HG02571 (cell line): ENCODE data around the gene NKAIN2.
"Not testable (repeated sequence)": the region's sequence is repeated elsewhere in the genome, so short reads cannot be mapped to it uniquely, and the experiment has no call there.

ENCODE experiments used
- ATAC-seq: cut with Tn5 transposase; IDR thresholded peaks from one replicate; pipeline ENCODE4 v1.9.1; 2021; ENCODE audit warnings: mild to moderate bottlenecking, moderate library complexity; ENCODE audit not compliant: unreplicated experiment

Gene NKAIN2

DNA sequence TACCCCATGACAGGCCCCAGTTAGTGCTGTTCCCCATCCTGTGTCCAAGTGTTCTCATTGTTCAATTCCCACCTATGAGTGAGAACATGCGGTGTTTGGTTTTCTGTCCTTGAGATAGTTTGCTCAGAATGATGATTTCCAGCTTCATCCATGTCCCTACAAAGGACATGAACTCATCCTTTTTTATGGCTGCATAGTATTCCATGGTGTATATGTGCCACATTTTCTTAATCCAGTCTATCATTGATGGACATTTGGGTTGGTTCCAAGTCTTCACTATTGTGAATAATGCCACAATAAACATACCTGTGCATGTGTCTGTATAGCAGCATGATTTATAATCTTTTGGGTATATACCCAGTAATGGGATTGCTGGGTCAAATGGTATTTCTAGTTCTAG is 218.4 kb downstream of the NKAIN2 start:
- ATAC-seq = not testable (repeated sequence)

GRCh38 chr6:124022641-124023040 is 219.0 kb downstream of the NKAIN2 start:
- no peak for ATAC-seq

DNA sequence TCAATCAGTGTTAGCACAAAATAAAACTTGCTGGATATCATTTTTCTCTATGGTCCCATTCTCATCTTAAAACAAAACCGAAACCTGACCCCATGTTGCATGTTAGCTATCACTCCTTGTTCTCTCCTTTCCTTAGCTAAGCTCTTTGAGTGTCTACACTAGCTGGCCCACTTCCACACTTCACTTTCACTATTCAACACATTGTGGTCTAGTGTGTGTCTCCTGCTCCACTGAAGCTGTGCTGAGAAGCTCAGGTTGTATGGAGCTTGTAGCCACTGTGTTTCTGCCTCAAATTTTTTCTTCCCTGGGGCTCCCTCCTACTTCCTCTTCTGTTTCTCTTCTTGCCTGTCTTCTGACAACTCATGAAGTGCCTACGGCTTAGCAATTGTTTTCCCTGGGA is 223.0 kb downstream of the NKAIN2 start:
- no peak for ATAC-seq

- no peak for ATAC-seq
These were observed 223.7 kb downstream of the NKAIN2 start for GRCh38 chr6:124027392-124027791.

DNA sequence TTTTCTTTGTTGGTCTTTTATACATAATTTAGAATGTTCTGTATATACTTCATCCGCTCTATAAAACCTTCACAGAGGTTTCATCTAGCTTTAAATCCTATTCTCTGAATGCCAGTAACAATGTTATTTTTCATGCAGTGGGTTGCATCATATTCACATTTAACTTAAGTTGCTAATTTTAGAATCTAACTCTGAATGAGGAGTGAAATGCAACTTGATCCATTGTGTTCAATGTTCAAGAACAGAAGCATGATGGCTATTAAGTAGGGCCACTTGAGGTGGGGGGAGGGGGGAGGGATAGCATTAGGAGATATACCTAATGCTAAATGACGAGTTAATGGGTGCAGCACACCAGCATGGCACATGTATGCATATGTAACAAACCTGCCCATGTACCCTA is 224.5 kb downstream of the NKAIN2 start:
- ATAC-seq = no peak

DNA sequence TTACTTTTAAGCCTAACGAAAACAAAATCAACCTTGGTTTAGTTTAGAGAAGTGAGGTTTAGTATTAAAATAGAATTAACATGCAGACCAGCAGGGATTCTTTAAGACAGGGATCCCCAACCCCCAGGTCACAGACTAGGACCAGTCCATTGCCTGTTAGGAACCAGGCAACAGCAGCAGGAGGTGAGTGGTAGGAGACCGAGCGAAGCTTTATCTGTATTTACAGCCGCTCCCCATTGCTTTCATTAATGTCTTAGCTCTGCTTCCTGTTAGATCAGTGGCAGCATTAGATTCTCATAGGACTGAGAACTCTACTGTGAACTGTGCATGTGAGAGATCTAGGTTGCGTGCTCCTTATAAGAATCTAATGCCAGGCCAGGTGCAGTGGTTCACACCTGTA is 225.9 kb downstream of the NKAIN2 start:
- no peak for ATAC-seq

- ATAC-seq = no peak
These were observed 229.8 kb downstream of the NKAIN2 start for GRCh38 chr6:124033501-124033900.

GRCh38 chr6:124036384-124036783 is 232.7 kb downstream of the NKAIN2 start:
- no peak for ATAC-seq

GRCh38 chr6:124040655-124041054 is 237.0 kb downstream of the NKAIN2 start:
- ATAC-seq = no peak

- ATAC-seq = no peak
These were observed 248.5 kb downstream of the NKAIN2 start for GRCh38 chr6:124052120-124052519.

- no peak for ATAC-seq
These were observed 249.7 kb downstream of the NKAIN2 start for GRCh38 chr6:124053315-124053714.

GRCh38 chr6:124054034-124054433 is 250.4 kb downstream of the NKAIN2 start:
- no peak for ATAC-seq

DNA sequence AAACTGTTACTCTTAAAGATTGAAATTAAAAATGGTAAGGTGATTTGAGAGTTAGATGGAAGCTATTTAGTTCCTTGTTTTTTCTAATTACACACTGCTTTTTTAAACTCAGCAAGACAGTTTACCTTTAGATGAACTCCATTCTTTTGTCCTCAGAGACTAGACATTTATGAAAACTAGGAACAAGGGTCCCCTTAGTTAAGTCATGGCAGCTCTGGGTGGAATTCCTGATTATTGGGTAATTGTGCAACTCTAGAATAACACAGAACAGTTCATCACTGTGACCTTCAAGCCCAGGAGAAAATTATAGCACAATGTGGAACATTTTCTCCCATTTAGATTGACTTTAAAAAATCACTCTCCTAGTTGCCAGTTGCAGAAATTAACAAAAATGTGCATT is 251.7 kb downstream of the NKAIN2 start:
- ATAC-seq = no peak

DNA sequence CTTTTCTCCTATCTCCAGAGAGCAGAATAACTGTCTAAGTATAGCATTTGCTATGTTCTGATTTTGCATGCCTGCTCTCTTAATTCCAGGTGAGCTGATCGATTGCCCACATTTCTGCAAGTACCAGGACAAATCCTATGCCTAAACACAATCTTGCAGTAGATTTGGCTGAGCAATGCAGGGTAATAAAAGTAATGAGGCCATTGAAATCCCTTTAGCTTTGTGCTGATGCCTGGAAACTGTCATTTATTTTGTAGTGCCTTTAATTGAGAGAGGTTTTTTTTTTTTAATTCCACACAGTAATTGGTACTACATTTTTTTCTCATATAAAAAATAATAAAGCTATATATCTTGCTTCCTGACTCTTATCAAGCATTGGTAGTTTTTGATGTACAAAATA is 252.3 kb downstream of the NKAIN2 start:
- no peak for ATAC-seq

GRCh38 chr6:124056407-124057334 is 253.0 kb downstream of the NKAIN2 start:
- no peak for ATAC-seq

DNA sequence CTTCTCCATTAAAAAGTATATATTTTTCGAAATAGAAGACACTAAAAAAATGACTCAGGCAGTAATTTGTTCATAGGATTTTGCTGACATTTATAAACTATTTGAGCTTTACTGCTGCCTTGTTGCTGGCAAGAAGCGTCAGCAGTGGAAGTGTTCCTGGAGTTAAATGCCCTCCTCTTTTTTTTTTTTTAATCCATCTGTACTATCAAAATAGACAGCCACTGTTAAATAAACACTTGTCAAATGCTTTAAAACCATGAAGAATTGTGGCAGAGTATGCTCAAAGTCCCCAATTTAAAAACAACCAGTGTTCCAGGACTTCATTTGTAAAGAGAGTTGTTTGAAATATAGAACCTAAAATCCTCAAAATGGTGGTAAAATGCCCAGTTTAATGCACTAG is 253.8 kb downstream of the NKAIN2 start:
- ATAC-seq = no peak

GRCh38 chr6:124064317-124065113 is 260.9 kb downstream of the NKAIN2 start:
- ATAC-seq = no peak

DNA sequence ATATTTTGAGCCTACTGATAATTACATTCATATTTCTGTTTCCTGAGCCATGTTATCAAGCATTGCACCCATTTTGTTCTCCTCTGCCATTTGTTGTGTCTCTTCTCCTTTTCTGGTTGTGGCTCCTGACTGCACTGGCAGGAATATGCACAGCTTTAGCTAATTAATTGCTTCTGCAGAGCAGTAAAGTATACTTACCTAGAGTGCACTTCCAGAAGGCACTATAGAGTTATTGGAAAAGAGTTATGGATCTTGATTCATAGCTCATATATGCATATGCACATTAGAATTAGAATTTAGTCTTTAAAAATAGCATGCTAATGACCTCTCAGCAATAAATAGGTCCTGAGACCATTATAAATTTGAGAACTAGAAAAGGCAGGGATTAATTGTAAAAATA is 262.6 kb downstream of the NKAIN2 start:
- ATAC-seq = no peak

- no peak for ATAC-seq
These were observed 263.4 kb downstream of the NKAIN2 start for GRCh38 chr6:124066946-124067552.

- ATAC-seq = no peak
These were observed 265.7 kb downstream of the NKAIN2 start for GRCh38 chr6:124069230-124069950.

- no peak for ATAC-seq
These were observed 269.4 kb downstream of the NKAIN2 start for GRCh38 chr6:124073021-124073420.
